ENCODE data around the gene WDR54. TPM values are rescaled to one million over a fixed set of nuclear protein-coding genes. Genes with fewer than 3 reads are reported as not detected.
"Not testable (repeated sequence)": the region's sequence is repeated elsewhere in the genome, so short reads cannot be mapped to it uniquely, and the experiment has no call there.

The WDR54 gene
- total RNA-seq, 1 donor from 2014 or later = 11.2 TPM

- Mint-ChIP-seq H3K4me3 (ENCODE audit: unreplicated experiment) (peak within 1 kb of the TSS; percentile 89), H3K27me3 (ENCODE audit: low read depth) (no peaks in the 10 kb centered on the region), H3K9me3 (ENCODE audit: low read depth) (no peaks in the 10 kb centered on the region), H3K4me1 (ENCODE audit: low read depth) (peaks cover 57% of the 10 kb centered on the region), H3K27ac (ENCODE audit: unreplicated experiment) (peak within 1 kb of the TSS; percentile 98), H3K36me3 (ENCODE audit: low read depth) (peaks cover 2% of the 10 kb centered on the region)
- TF ChIP-seq, protein P1, sequence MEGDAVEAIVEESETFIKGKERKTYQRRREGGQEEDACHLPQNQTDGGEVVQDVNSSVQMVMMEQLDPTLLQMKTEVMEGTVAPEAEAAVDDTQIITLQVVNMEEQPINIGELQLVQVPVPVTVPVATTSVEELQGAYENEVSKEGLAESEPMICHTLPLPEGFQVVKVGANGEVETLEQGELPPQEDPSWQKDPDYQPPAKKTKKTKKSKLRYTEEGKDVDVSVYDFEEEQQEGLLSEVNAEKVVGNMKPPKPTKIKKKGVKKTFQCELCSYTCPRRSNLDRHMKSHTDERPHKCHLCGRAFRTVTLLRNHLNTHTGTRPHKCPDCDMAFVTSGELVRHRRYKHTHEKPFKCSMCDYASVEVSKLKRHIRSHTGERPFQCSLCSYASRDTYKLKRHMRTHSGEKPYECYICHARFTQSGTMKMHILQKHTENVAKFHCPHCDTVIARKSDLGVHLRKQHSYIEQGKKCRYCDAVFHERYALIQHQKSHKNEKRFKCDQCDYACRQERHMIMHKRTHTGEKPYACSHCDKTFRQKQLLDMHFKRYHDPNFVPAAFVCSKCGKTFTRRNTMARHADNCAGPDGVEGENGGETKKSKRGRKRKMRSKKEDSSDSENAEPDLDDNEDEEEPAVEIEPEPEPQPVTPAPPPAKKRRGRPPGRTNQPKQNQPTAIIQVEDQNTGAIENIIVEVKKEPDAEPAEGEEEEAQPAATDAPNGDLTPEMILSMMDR (IDR thresholded peaks at IDR 0.05) = no peak
- DNase-seq (ENCODE audit: low spot score) = peak; percentile 99
Measured at GRCh38 chr2:74458132-74458937, 36.8 kb downstream of the WDR54 start, which contains the start of gene WBP1. Gene WBP1, plus strand, starts transcription at chr2:74458438. Its CDS starts 165 bp downstream, at chr2:74458603.

GRCh38 chr2:74458938-74459363, 37.4 kb downstream of the WDR54 start:
- Mint-ChIP-seq H3K36me3 (ENCODE audit: low read depth) (peaks cover 2% of the 10 kb centered on the region), H3K4me1 (ENCODE audit: low read depth) (peaks cover 62% of the 10 kb centered on the region), H3K4me3 (ENCODE audit: unreplicated experiment) (peak overlapping the region; percentile 89), H3K9me3 (ENCODE audit: low read depth) (no peaks in the 10 kb centered on the region), H3K27me3 (ENCODE audit: low read depth) (no peaks in the 10 kb centered on the region), H3K27ac (ENCODE audit: unreplicated experiment) (peak overlapping the region; percentile 97)
- DNase-seq (ENCODE audit: low spot score) = no peak
- TF ChIP-seq, protein P1 (IDR thresholded peaks at IDR 0.05) = no peak

DNA sequence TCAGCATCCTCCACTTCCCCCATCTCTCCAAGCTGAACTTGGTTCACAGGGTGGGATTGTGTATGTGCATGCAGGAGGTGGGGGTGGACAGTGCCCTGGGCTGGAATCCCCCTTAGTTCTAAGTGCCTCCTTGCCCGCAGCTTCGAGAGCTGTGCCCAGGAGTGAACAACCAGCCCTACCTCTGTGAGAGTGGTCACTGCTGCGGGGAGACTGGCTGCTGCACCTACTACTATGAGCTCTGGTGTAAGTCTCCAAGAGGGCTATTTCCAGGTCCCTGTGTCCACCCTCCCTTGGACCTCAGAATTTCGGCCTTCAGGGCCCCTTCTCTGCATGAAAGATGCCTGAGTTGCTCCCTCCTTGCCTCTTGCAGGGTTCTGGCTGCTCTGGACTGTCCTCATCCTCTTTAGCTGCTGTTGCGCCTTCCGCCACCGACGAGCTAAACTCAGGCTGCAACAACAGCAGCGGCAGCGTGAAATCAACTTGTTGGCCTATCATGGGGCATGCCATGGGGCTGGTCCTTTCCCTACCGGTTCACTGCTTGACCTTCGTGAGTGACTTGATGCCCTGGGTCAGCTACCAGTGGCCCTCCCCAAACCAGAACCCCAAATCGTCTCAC, 38.1 kb downstream of the WDR54 start:
- H3K4me1 Mint-ChIP-seq (ENCODE audit: low read depth) = peaks cover 62% of the 10 kb centered on the region
- peak overlapping the region; percentile 89 for H3K4me3 Mint-ChIP-seq (ENCODE audit: unreplicated experiment)
- H3K27ac Mint-ChIP-seq (ENCODE audit: unreplicated experiment) = peak overlapping the region; percentile 97
- not testable (repeated sequence) for H3K36me3 Mint-ChIP-seq (ENCODE audit: low read depth); DNase-seq (ENCODE audit: low spot score); H3K9me3 Mint-ChIP-seq (ENCODE audit: low read depth); H3K27me3 Mint-ChIP-seq (ENCODE audit: low read depth)

- H3K9me3 Mint-ChIP-seq (ENCODE audit: low read depth); H3K27me3 Mint-ChIP-seq (ENCODE audit: low read depth); H3K36me3 Mint-ChIP-seq (ENCODE audit: low read depth); DNase-seq (ENCODE audit: low spot score): not testable (repeated sequence)
- Mint-ChIP-seq H3K4me1 (ENCODE audit: low read depth) (peaks cover 57% of the 10 kb centered on the region), H3K27ac (ENCODE audit: unreplicated experiment) (peak overlapping the region; percentile 97), H3K4me3 (ENCODE audit: unreplicated experiment) (peak overlapping the region; percentile 89)
Measured at GRCh38 chr2:74460187-74460586, 38.7 kb downstream of the WDR54 start.

DNA sequence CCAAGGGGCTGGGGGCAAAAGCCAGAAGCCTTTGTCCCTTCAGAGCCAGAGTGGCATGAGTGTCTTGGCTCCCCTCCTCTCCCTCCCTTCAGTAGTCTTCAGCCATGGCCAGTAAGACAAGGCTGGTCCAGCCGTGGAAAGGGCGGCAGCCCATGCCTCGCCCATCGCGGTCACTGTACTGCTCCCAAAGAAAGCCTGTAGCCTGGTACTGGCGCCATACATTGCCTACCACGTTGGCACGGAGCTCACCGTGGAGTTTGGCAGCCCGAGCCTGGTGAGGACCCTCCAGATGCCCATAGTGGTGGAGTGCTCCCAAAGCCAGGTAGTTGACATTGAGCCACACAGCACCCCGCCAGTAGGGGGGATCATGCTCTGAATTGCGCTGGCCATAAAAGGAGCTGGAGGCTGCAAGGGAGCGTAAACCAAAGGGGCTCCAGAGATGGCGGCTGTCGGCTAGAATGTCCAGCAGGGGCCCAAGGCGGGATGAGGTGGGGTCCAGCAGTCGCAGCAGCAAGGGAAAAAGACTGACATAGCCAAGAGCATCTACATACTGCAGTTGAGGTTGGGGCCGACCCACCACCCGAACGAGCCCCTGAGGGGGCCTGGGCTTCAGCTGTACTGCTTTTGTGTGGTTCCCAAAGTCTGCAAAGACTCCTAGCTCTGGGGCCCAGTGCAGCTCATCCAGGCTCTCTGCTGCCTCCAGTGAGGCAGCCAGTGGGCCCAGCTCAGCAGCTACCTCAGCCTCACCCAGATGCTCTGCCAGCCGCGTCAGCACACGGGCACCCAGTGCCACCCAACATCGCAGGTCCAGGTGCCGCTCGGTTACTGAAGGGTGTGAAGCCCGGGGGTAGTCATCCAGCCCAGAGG, 39.9 kb downstream of the WDR54 start:
- Mint-ChIP-seq H3K4me3 (ENCODE audit: unreplicated experiment) (no peak overlapping the region), H3K27ac (ENCODE audit: unreplicated experiment) (no peak overlapping the region), H3K36me3 (ENCODE audit: low read depth) (peaks cover 2% of the 10 kb centered on the region), H3K4me1 (ENCODE audit: low read depth) (peaks cover 54% of the 10 kb centered on the region), H3K27me3 (ENCODE audit: low read depth) (no peaks in the 10 kb centered on the region), H3K9me3 (ENCODE audit: low read depth) (no peaks in the 10 kb centered on the region)
- TF ChIP-seq, protein P1 (IDR thresholded peaks at IDR 0.05) = peak; percentile 37
- DNase-seq (ENCODE audit: low spot score) = no peak
